HG03521 (cell line): ENCODE results near the gene ALB.
"Not testable (repeated sequence)": the region's sequence is repeated elsewhere in the genome, so short reads cannot be mapped to it uniquely, and the experiment has no call there.

Experiments
- ATAC-seq: cut with Tn5 transposase; IDR thresholded peaks from one replicate; pipeline ENCODE4 v1.9.1; 2021; ENCODE audit warnings: mild to moderate bottlenecking, moderate library complexity; ENCODE audit not compliant: unreplicated experiment

Gene ALB

DNA sequence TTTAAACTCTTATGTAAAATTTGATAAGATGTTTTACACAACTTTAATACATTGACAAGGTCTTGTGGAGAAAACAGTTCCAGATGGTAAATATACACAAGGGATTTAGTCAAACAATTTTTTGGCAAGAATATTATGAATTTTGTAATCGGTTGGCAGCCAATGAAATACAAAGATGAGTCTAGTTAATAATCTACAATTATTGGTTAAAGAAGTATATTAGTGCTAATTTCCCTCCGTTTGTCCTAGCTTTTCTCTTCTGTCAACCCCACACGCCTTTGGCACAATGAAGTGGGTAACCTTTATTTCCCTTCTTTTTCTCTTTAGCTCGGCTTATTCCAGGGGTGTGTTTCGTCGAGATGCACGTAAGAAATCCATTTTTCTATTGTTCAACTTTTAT is at the start of gene ALB:
Gene ALB, plus strand, starts transcription at position 246 of the 400 bp plus-strand sequence. Its CDS starts 41 bp downstream, at position 287.
- no peak for ATAC-seq

DNA sequence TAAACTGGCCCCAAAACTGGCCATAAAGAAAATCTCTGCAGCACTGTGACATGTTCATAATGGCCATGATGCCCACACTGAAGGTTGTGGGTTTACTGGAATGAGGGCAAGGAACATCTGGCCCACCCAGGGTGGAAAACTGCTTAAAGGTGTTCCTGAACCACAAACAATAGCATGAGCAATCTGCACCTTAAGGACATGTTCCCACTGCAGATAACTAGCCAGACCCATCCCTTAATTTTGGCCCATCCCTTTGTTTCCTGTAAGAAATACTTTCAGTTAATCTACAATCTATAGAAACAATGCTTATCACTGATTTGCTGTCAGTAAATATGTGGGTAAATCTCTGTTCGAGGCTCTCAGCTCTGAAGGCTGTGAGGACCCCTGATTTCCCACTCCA is 46.9 kb upstream of the ALB start:
- ATAC-seq, result not testable (repeated sequence)

DNA sequence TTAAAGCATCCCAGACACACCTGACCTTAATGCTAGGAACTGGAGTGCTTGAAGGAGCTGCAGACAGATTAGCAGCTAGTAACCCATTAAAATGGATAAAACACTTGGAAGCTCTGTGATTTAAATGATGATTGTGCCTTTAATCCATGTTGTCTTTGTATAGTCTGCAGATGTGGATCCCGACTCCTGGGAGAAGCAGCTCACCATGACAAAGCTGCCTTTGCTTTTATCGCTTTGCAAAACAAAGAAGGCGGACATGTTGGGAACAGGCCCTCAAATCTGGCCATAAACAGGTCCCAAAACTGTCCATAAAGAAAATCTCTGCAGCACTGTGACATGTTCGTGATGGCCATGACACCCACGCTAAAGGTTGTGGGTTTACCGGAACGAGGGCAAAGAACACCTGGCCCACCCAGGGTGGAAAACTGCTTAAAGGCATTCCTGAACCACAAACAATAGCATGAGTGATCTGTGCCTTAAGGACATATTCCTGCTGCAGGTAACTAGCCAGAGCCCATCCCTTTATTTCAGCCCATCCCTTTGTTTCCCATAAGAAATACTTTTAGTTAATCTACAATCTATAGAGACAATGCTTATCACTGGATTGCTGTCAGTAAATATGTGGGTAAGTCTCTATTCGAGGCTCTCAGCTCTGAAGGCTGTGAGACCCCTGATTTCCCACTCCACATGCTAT is 34.4 kb upstream of the ALB start:
- ATAC-seq, result not testable (repeated sequence)

DNA sequence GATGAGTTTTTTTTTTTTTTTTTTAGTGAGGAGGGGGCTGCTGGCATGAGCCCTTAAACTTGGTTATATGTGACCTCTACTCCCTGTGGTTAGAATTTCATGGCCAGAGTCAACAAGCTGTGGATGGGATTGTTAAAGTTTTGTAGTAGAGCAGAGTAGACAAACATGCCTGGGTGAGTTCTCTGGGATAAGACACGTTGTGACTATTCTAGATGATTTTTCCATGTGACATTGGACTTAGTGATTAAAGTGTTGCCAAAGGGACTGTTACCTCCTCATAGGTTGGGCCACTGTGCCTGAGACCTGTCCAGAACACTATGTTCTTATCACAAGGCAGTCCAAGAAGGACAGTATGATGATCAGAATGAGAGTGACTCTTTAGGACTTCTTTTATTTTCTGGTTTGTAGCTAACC is 28.8 kb upstream of the ALB start:
- ATAC-seq, result no peak

DNA sequence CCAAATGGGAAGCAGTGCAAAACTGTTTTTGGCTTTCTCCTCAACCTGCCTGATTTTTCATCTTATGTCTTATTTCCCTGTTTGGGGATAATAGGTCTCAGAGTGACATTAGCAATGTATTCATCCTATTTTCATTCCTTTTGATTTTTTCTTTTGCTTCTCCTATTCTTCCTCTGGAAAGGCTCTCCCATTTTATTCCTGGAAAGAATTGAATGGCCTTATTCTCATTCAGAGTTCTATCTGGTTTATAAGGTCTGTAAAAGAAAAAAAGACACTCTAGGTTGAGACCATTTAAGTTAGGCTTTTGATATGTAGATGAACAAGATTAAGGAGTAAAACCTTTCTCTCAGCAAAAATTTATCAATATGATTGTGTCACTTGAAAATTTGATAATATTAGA is 27.8 kb upstream of the ALB start:
- ATAC-seq, result no peak

DNA sequence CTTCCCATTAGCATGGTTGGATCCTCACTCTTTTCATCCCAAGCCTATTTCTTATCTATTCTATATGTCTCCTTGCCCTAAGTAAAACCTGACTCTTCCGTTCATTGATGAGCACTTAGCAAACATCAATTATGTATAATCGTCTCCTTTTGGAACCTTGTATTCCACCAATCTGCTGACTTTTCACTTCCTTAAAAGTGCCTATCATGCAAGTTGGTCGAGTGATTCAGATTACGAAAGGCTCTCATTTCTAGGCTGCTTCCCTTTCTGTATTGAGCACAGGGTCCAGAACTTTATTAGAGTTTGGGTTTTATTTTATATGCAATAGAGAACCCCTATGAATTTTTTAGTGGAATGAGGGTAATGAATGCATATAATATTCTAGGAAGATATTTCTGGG is 27.1 kb upstream of the ALB start:
- ATAC-seq, result no peak

DNA sequence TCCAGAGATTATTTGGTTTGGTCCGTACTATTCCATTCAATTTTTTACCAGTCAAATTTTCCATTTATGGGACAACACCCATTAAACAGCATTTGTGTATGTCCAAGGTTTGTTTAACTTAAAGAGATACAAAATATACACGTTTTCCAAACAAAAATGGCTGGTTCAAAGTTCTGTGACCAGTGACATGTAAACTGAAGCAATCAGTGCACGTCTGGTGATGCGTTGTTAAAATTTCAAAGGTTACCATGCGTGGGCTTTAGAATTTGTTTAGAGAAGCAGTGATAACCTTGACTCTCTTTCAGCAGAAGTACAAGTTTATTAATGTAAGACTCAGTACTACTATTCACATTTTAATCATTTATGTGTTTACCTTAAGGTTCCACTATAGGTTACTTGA is 25.2 kb upstream of the ALB start:
- ATAC-seq, result no peak

DNA sequence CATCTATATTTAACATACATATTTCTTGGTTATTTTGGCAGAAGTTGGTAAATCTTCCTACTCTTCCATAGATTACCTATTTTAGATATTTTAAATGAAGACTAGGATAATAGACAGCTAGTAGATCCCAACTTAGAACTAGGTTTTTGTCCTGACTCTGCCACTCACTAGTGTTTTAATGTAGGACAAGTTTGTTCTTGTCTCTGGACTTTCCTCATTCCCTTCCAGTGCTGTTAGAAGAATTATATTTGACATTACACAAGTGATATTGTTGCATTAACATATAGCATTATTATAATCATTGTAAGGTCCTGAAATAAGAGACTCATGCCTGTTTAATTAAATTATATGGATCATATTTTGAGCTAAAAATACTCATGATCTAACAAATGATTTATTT is 24.1 kb upstream of the ALB start:
- no peak for ATAC-seq

DNA sequence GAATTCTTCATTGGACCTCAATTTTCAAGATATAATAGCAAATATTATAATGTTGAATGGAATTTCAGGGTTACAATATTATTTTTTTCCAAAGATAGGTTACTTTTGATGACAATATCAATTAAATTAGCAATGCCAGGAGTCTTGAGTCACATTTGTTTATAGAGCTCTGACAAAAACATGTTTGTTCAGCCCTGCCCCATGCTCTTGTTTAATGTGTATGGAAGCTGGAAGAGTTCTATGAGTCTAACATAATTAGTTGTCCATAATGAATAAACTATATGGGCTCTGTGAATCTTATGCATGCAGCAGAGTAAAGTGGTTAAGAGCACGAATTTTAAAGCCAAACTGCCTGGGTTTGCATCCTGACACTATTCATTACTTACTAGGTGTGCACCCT is 22.9 kb upstream of the ALB start:
- no peak for ATAC-seq

DNA sequence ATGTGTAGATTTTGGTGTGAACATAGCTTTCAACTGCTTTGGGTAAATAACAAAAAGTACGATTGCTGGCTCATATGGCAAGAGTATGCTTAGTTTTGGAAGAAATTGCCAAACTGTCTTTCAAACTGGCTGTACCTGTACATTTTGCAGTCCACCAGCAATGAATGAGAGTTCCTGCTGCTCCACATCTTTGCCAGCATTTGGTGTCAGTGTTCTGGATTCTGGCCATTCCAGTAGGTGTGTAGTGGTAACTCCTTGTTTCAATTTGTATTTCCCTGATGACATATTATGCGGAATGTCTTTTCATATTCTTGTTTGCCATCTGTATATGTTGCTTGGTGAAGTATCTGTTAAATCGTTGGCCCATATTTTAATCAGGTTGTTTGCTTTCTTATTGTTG is 20.6 kb upstream of the ALB start:
- no peak for ATAC-seq

DNA sequence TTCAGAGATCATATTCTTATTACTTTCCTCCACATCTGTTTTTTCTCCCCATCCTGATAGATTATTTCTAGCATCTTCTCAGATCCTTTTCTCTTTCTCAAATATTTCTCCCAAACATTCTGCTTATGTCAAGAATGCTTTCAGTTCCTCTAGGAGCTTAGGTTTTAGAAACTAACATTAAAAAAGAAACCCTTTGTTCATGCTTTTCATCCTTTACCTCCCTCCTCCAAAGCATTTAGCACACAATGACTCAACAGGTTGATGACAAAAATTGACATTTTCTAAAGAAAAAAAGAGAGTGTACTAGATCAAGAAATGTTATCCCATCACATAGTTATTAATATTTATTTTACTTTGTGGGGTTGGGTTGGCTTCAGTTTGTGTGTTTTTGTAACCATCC is 16.5 kb upstream of the ALB start:
- ATAC-seq, result no peak

DNA sequence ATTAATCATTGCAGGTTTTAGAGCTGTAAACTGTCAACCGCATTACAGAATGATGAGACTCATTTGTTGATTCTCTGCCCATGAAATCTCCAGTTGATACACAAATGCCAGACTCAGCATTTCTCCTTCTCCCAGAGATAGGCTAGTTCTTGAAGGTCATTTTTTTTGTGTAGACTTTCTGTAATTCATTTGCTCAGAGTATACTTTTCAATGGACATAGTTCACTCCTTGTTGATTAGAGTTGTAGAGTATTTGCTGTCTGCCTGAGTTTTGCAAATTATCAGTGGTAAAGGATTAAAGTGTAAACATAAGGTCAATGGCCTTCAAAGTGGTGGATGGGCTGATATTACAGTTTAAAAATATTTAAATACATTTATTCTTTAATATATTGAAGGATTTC is 15.2 kb upstream of the ALB start:
- no peak for ATAC-seq

DNA sequence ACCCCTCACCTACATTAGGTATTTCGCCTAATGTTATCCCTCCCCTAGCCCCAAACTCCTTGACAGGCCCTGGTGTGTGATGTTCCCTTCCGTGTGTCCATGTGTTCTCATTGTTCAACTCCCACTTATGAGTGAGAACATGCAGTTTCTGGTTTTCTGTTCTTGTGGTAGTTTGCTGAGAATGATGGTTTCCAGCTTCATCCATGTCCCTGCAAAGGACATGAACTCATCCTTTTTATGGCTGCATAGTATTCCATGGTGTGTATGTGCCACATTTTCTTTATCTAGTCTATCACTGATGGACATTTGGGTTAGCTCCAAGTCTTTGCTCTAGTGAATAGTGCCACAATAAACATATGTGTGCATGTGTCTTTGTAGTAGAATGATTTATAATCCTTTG is 14.4 kb upstream of the ALB start:
- ATAC-seq, result not testable (repeated sequence)

DNA sequence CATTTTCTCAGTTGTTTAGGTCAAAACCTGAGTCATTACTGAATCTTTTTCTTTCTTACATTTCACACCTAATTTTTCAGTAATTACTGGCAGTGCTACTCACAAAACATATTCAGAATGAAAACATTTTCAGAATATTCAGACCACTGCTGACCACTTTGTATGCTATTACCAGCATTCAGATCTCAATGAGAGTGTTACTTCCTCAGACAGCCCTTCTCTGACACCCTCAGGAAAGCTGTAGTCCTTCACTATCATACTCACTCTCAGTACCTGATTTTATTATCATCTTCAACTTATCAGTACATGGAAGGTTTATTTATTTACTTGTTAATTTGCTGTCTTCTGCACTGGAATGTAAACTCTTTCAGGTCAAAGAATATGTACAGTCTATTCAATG is 12.3 kb upstream of the ALB start:
- ATAC-seq, result no peak

DNA sequence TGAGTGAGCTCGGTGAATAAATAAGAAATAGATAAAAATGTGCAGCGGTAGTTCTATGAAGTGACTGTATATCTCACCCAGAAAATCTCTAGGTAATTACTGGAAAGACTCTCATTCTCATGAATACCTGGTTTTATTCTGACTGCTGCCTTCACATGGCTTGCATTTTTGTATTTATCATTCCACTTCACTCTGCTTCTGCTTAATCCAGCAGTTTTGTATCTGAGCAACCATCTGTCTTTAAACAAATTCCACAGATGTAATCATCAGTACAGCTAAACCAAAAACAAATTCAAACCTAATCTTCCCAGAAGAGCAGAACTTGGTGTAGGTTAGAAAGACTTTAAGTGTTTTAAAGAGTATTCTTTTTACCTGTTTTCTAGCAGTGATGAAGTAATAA is 11.2 kb upstream of the ALB start:
- no peak for ATAC-seq

DNA sequence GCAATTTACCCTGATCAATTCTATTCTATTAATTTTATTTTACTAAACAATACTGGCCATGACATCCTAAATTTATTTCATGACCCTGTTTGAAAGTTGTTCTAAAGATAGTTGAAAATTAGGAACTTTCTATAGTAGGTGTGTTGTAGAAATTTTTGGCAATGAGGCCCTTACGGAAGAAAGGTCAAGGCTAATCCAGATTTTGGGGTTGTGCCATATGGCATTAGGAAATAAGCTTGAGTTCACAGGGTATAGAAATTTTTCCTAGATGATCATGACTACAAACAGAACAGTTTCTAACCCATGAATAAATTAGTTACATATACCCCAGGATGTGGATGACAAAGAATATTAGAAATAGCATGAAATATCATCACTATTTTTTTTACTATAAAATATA is 7.8 kb upstream of the ALB start:
- ATAC-seq, result no peak

DNA sequence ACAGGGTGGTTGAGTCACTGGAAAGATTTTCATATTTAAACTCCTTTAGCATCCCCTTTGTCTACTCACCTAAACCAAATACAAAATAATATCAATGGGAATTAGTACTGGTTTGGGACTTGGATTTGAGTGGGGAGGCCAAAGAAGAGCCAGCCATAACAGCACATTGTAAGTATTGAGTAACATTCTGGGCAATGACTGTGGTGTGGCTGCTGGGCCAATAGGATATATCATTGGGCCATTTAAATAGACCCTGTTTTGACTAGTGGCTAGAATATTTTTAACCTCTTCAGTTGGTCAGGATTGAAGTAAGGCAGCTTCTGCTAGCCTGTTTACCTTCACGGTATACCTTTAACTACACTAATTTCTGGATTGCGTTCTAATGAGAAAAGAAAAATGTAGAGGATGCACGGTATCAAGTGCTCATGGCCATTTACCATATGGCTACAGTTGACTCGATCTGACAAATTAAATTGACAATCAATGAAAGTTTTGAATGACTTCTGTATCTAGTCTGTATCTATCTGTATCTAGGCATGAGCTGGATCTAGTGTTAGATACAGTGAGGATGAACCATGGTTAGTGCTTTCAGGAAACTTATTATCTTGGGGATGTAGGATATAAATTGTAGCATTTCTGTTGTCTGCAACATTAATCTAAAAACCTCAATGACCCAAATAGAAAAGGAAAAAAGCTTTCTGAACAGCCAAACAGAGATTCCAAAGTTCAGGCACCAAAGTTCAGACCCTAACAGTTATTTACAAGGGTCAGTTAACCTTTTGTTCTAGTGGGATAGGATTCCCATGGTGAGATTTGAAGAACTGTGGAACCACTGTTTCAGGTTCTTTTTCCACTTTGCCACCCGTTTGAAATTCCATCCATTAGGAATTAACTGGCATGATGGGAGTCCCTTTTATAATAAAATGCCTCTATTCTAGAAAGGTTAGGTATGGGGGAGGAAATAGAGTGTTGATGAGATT is 6.8 kb upstream of the ALB start:
- no peak for ATAC-seq

DNA sequence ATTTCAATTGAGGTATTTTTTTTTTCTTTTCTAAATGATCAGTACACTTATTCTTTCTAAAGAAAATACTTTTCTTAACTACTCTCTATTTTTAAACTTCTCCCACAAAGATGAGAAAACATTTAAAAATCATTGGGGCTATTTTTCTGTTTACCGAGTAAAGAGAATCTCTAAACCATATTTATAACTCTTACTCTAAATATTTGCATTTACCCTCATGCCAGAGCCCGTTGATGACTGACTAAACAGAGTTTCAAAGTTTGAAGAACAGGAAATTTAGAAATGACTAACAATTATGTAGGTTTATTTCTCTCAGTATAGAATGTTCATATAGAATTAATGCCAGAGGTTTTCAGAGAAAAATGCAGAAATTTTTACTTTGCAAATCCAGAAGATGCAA is 2.7 kb upstream of the ALB start:
- ATAC-seq, result no peak

DNA sequence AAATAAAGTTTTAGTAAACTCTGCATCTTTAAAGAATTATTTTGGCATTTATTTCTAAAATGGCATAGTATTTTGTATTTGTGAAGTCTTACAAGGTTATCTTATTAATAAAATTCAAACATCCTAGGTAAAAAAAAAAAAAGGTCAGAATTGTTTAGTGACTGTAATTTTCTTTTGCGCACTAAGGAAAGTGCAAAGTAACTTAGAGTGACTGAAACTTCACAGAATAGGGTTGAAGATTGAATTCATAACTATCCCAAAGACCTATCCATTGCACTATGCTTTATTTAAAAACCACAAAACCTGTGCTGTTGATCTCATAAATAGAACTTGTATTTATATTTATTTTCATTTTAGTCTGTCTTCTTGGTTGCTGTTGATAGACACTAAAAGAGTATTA is 370 bp downstream of the ALB start:
- no peak for ATAC-seq

DNA sequence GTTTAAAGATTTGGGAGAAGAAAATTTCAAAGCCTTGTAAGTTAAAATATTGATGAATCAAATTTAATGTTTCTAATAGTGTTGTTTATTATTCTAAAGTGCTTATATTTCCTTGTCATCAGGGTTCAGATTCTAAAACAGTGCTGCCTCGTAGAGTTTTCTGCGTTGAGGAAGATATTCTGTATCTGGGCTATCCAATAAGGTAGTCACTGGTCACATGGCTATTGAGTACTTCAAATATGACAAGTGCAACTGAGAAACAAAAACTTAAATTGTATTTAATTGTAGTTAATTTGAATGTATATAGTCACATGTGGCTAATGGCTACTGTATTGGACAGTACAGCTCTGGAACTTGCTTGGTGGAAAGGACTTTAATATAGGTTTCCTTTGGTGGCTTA is 1.1 kb downstream of the ALB start:
- ATAC-seq, result no peak

DNA sequence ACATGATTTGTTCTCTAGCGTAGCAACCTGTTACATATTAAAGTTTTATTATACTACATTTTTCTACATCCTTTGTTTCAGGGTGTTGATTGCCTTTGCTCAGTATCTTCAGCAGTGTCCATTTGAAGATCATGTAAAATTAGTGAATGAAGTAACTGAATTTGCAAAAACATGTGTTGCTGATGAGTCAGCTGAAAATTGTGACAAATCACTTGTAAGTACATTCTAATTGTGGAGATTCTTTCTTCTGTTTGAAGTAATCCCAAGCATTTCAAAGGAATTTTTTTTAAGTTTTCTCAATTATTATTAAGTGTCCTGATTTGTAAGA is 2.4 kb downstream of the ALB start:
- no peak for ATAC-seq

DNA sequence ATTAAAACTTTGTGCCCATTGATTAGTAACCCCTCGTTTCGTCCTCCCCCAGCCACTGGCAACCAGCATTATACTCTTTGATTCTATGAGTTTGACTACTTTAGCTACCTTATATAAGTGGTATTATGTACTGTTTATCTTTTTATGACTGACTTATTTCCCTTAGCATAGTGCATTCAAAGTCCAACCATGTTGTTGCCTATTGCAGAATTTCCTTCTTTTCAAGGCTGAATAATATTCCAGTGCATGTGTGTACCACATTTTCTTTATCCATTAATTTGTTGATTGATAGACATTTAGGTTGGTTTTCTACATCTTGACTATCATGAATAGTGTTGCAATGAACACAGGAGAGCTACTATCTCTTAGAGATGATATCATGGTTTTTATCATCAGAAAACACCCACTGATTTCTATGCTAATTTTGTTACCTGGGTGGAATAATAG is 3.2 kb downstream of the ALB start:
- no peak for ATAC-seq
